ENCODE results near the gene PCDH8. TPM values are rescaled to one million over a fixed set of nuclear protein-coding genes. Genes with fewer than 3 reads are reported as not detected.

PCDH8 gene
- polyA plus RNA-seq, 1 of the 3 experiments (the other 2 are of a cell fraction): not detected

DNA sequence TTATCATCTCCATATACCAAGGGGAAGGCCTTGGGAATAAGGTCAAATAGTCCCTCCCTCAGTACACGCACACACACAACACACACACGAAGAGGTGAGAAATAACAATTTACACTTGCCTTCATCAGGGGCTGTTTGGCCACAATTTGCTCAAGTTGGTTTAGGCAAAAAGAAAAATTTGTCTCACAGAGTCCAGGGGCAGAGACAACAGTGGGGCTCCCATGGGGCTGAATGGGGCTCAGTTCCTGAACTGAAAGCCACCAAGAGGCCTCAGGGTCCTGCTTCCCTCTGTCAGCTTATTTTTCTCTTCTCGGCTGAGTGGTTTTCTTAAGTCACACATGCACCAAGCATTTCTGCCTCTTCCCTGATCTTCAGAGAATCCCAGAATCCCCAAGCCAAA is 35.5 kb downstream of the PCDH8 start:
- TF ChIP-seq, protein P1, sequence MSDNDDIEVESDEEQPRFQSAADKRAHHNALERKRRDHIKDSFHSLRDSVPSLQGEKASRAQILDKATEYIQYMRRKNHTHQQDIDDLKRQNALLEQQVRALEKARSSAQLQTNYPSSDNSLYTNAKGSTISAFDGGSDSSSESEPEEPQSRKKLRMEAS (IDR thresholded peaks at IDR 0.05; ENCODE audit: low read depth): no peak
- TF ChIP-seq FOSL2 (IDR thresholded peaks at IDR 0.05; ENCODE audit: borderline replicate concordance, low read depth): no peak
- no peak for TF ChIP-seq EP300 (IDR thresholded peaks at IDR 0.05; ENCODE audit: borderline replicate concordance in 1 of 2, low read depth in 1 of 2, low read length in 1 of 2)
- TF ChIP-seq RXRA (IDR thresholded peaks at IDR 0.05; ENCODE audit: borderline replicate concordance, low read depth): no peak
- TF ChIP-seq POLR2AphosphoS5 (IDR thresholded peaks at IDR 0.05; ENCODE audit: low read depth, low read length): no peak
- TF ChIP-seq, protein P2, sequence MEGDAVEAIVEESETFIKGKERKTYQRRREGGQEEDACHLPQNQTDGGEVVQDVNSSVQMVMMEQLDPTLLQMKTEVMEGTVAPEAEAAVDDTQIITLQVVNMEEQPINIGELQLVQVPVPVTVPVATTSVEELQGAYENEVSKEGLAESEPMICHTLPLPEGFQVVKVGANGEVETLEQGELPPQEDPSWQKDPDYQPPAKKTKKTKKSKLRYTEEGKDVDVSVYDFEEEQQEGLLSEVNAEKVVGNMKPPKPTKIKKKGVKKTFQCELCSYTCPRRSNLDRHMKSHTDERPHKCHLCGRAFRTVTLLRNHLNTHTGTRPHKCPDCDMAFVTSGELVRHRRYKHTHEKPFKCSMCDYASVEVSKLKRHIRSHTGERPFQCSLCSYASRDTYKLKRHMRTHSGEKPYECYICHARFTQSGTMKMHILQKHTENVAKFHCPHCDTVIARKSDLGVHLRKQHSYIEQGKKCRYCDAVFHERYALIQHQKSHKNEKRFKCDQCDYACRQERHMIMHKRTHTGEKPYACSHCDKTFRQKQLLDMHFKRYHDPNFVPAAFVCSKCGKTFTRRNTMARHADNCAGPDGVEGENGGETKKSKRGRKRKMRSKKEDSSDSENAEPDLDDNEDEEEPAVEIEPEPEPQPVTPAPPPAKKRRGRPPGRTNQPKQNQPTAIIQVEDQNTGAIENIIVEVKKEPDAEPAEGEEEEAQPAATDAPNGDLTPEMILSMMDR (IDR thresholded peaks at IDR 0.05): no peak
- no peak for TF ChIP-seq SMC3 (IDR thresholded peaks at IDR 0.05; ENCODE audit: low read depth, low read length)
- TF ChIP-seq FOXM1 (IDR thresholded peaks at IDR 0.05; ENCODE audit: low read depth): no peak
- TF ChIP-seq MEF2A (IDR thresholded peaks at IDR 0.05; ENCODE audit: borderline replicate concordance, low read depth): no peak
- no peak for TF ChIP-seq CHD2 (IDR thresholded peaks at IDR 0.05; ENCODE audit: low read length, partially characterized antibody)
- TF ChIP-seq ELF1 (IDR thresholded peaks at IDR 0.05): no peak
- no peak for TF ChIP-seq RAD21 (IDR thresholded peaks at IDR 0.05; ENCODE audit: low read length)
- TF ChIP-seq, protein P3, sequence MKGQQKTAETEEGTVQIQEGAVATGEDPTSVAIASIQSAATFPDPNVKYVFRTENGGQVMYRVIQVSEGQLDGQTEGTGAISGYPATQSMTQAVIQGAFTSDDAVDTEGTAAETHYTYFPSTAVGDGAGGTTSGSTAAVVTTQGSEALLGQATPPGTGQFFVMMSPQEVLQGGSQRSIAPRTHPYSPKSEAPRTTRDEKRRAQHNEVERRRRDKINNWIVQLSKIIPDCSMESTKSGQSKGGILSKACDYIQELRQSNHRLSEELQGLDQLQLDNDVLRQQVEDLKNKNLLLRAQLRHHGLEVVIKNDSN (IDR thresholded peaks at IDR 0.05; ENCODE audit: borderline replicate concordance, low read depth): no peak
- no peak for TF ChIP-seq GATA2 (CRISPR knock-in tag; IDR thresholded peaks at IDR 0.05)
- TF ChIP-seq, protein P4, sequence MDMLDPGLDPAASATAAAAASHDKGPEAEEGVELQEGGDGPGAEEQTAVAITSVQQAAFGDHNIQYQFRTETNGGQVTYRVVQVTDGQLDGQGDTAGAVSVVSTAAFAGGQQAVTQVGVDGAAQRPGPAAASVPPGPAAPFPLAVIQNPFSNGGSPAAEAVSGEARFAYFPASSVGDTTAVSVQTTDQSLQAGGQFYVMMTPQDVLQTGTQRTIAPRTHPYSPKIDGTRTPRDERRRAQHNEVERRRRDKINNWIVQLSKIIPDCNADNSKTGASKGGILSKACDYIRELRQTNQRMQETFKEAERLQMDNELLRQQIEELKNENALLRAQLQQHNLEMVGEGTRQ (IDR thresholded peaks at IDR 0.05; ENCODE audit: borderline replicate concordance, low read depth, low read length): no peak
- no peak for TF ChIP-seq MXI1 (IDR thresholded peaks at IDR 0.05; ENCODE audit: low read depth, low read length)
- no peak for TF ChIP-seq GABPA (IDR thresholded peaks at IDR 0.05; ENCODE audit: low read depth)
- TF ChIP-seq FOXJ3 (CRISPR knock-in tag; IDR thresholded peaks at IDR 0.05): no peak
- Histone ChIP-seq H3K9ac (no peak overlapping the region), H3F3A (replicated peaks; ENCODE audit: insufficient read depth) (peaks cover 8% of the 10 kb centered on the region), H3K4me2 (no peak overlapping the region), H3K79me2 (ENCODE audit: insufficient read depth) (no peaks in the 10 kb centered on the region), H3K9me3 (no peaks in the 10 kb centered on the region), H3K4me1 (ENCODE audit: control insufficient read depth in 1 of 2, insufficient read depth in 2 of 2, low read depth in 1 of 2, low read length in 1 of 2) (peaks cover 3 to 7% of the 10 kb centered on the region in 2 experiments), H3K36me3 (replicated peaks in 1 of 2; ENCODE audit: control insufficient read depth in 1 of 2, insufficient read depth in 2 of 2, low read length in 1 of 2) (no peaks in the 10 kb centered on the region), H2AFZ (ENCODE audit: low read depth) (no peak overlapping the region), H4K20me1 (ENCODE audit: insufficient read depth) (no peaks in the 10 kb centered on the region), H3K27me3 (ENCODE audit: insufficient read depth) (no peaks in the 10 kb centered on the region), H3K4me3 (ENCODE audit: low read depth in 2 of 2, low read length in 1 of 2) (no peak overlapping the region), H3K27ac (ENCODE audit: low read depth in 2 of 2, low read length in 1 of 2) (no peak overlapping the region), H3K9me2 (no peaks in the 10 kb centered on the region)
- DNase-seq: no peak
- WGBS (ENCODE audit: low lambda C conversion rate): 36% methylated on average over 3 of the region's 3 CpGs
- ChIA-PET POLR2A (no interaction called here), CTCF (no interaction called here)

Measured in SK-N-SH (cell line).